ENCODE measurements around the gene PTPRE. TPM values are rescaled to one million over a fixed set of nuclear protein-coding genes. Genes with fewer than 3 reads are reported as not detected.

Gene PTPRE
- total RNA-seq, 1 donor from 2014 or later: 1.2 TPM

GRCh38 chr10:128008521-128009250 lies 101.8 kb downstream of the PTPRE start:
- no peak for TF ChIP-seq CTCF (IDR thresholded peaks at IDR 0.05)
- H3K4me1 Mint-ChIP-seq (ENCODE audit: unreplicated experiment): peaks cover 11% of the 10 kb centered on the region
- DNase-seq (ENCODE audit: extremely low spot score, unreplicated experiment): no peak
- no peaks in the 10 kb centered on the region for H3K9me3 Mint-ChIP-seq (ENCODE audit: unreplicated experiment)
- no peaks in the 10 kb centered on the region for H3K36me3 Mint-ChIP-seq (ENCODE audit: unreplicated experiment)
- no peak overlapping the region for H3K27ac Mint-ChIP-seq (ENCODE audit: unreplicated experiment)
- no peak overlapping the region for H3K4me3 Mint-ChIP-seq (ENCODE audit: unreplicated experiment)
- peaks cover 24% of the 10 kb centered on the region for H3K27me3 Mint-ChIP-seq (ENCODE audit: unreplicated experiment)

- no peaks in the 10 kb centered on the region for H3K9me3 Mint-ChIP-seq (ENCODE audit: unreplicated experiment)
- TF ChIP-seq CTCF (IDR thresholded peaks at IDR 0.05): no peak
- no peak overlapping the region for H3K4me3 Mint-ChIP-seq (ENCODE audit: unreplicated experiment)
- H3K36me3 Mint-ChIP-seq (ENCODE audit: unreplicated experiment): no peaks in the 10 kb centered on the region
- no peak for DNase-seq (ENCODE audit: extremely low spot score, unreplicated experiment)
- H3K27me3 Mint-ChIP-seq (ENCODE audit: unreplicated experiment): peaks cover 24% of the 10 kb centered on the region
- peaks cover 11% of the 10 kb centered on the region for H3K4me1 Mint-ChIP-seq (ENCODE audit: unreplicated experiment)
- H3K27ac Mint-ChIP-seq (ENCODE audit: unreplicated experiment): no peak overlapping the region
Measured at GRCh38 chr10:128009372-128010126, 102.6 kb downstream of the PTPRE start.

- peak; percentile 95 for DNase-seq (ENCODE audit: extremely low spot score, unreplicated experiment)
- TF ChIP-seq CTCF (IDR thresholded peaks at IDR 0.05): peak; percentile 99
- H3K4me3 Mint-ChIP-seq (ENCODE audit: unreplicated experiment): no peak overlapping the region
- peaks cover 15% of the 10 kb centered on the region for H3K27me3 Mint-ChIP-seq (ENCODE audit: unreplicated experiment)
- no peak overlapping the region for H3K27ac Mint-ChIP-seq (ENCODE audit: unreplicated experiment)
- peaks cover 11% of the 10 kb centered on the region for H3K4me1 Mint-ChIP-seq (ENCODE audit: unreplicated experiment)
- no peaks in the 10 kb centered on the region for H3K9me3 Mint-ChIP-seq (ENCODE audit: unreplicated experiment)
- no peaks in the 10 kb centered on the region for H3K36me3 Mint-ChIP-seq (ENCODE audit: unreplicated experiment)
Measured at GRCh38 chr10:128011059-128011979, 104.4 kb downstream of the PTPRE start.

- DNase-seq (ENCODE audit: extremely low spot score, unreplicated experiment): no peak
- no peaks in the 10 kb centered on the region for H3K36me3 Mint-ChIP-seq (ENCODE audit: unreplicated experiment)
- no peak for TF ChIP-seq CTCF (IDR thresholded peaks at IDR 0.05)
- peaks cover 4% of the 10 kb centered on the region for H3K27me3 Mint-ChIP-seq (ENCODE audit: unreplicated experiment)
- no peak overlapping the region for H3K4me3 Mint-ChIP-seq (ENCODE audit: unreplicated experiment)
- H3K4me1 Mint-ChIP-seq (ENCODE audit: unreplicated experiment): peaks cover 11% of the 10 kb centered on the region
- H3K9me3 Mint-ChIP-seq (ENCODE audit: unreplicated experiment): no peaks in the 10 kb centered on the region
- H3K27ac Mint-ChIP-seq (ENCODE audit: unreplicated experiment): no peak overlapping the region
Measured at GRCh38 chr10:128013626-128014025, 106.7 kb downstream of the PTPRE start.

Data from osteocyte (in vitro differentiated cells).